ENCODE results near the gene GAA. TPM values are rescaled to one million over a fixed set of nuclear protein-coding genes. Genes with fewer than 3 reads are reported as not detected.

Gene GAA
- polyA plus RNA-seq, 1 experiment = 3.8 TPM

- Histone ChIP-seq H3K27ac (ENCODE audit: low read depth, low read length) (no peak overlapping the region), H3K4me3 (ENCODE audit: low read depth, low read length) (no peak overlapping the region), H3K9me3 (ENCODE audit: control insufficient read depth, insufficient read depth, low read length) (peaks cover 3% of the 10 kb centered on the region; the same call in 1 of the 2 replicates), H3K27me3 (ENCODE audit: control insufficient read depth, insufficient read depth, low read length) (peaks cover 3% of the 10 kb centered on the region)
- ChIA-PET CTCF (interaction anchor here (0.6 to 1.8 kb wide), 5 partner anchors 10 to 119 kb away, joined by 3 to 14 read pairs (median 4); partner anchors contain the start of gene GAA), POLR2A (interaction anchor here (1.7 kb wide), 1 partner anchor 23 kb away, joined by 5 read pairs; the partner anchor contains the start of gene GAA)
- TF ChIP-seq CTCF (IDR thresholded peaks at IDR 0.05; ENCODE audit: low read depth, low read length) = peak; percentile 61
- no peak for DNase-seq (ENCODE audit: low read depth, low spot score)
Observed at GRCh38 chr17:80124351-80124981, 23.1 kb downstream of the GAA start.

DNA sequence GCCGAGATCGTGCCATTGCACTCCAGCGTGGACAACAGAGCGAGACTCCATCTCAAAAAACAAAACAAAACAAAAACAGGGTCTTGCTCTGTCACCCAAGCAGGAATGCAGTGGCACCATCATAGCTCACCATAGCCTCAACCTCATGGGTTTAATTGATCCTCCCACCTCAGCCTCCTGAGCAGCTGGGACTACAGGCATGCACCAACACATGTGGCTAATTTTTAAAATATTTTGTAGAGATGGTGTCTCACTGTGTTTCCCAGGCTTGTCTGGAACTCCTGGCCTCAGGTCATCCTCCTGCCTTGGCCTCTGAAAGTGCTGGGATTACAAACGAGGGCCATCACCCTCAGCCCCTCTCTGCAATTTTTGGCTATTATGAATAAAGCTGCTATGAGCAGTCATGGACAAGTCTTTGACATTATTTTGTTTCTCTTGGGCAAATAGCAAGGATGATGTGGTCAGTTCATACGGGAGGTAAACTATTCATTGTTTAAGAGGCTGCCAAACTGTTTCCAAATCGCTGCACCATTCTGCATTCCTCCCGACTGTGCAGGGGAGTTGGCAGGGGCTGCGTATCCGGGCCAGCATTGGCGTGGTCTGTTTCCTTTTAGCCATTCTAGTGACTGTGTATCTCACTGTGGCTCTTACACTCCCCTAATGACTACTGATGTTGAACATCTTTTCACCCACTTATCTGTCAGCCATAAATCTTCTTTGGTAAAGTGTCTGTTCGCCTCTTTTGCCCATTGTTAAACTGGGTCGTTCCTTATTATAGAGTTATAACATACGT is 24.5 kb downstream of the GAA start:
- POLR2A ChIA-PET = no interaction called here

GRCh38 chr17:80126449-80126715 is 25.0 kb downstream of the GAA start:
- H3K9me3 ChIP-seq (ENCODE audit: control insufficient read depth, insufficient read depth, low read length) = peaks cover 3% of the 10 kb centered on the region; the same call in 1 of the 2 replicates
- H3K27me3 ChIP-seq (ENCODE audit: control insufficient read depth, insufficient read depth, low read length) = peaks cover 3% of the 10 kb centered on the region
- no peak overlapping the region for H3K27ac ChIP-seq (ENCODE audit: low read depth, low read length)
- no peak overlapping the region for H3K4me3 ChIP-seq (ENCODE audit: low read depth, low read length)
- ChIA-PET POLR2A (no interaction called here), CTCF (interaction anchor here (1.2 to 2.7 kb wide), 2 partner anchors 25 to 44 kb away, joined by 4 to 12 read pairs; partner anchors contain the start of gene GAA)
- no peak for DNase-seq (ENCODE audit: low read depth, low spot score)
- TF ChIP-seq CTCF (IDR thresholded peaks at IDR 0.05; ENCODE audit: low read depth, low read length) = no peak

More for the DNA sequence above, 24.5 kb downstream of the GAA start:
- Histone ChIP-seq H3K4me3 (ENCODE audit: low read depth, low read length) (no peak overlapping the region), H3K27me3 (ENCODE audit: control insufficient read depth, insufficient read depth, low read length) (peaks cover 3% of the 10 kb centered on the region), H3K9me3 (ENCODE audit: control insufficient read depth, insufficient read depth, low read length) (peaks cover 3% of the 10 kb centered on the region; the same call in 1 of the 2 replicates), H3K27ac (ENCODE audit: low read depth, low read length) (no peak overlapping the region)
- no peak for DNase-seq (ENCODE audit: low read depth, low spot score)
- no peak for TF ChIP-seq CTCF (IDR thresholded peaks at IDR 0.05; ENCODE audit: low read depth, low read length)
- CTCF ChIA-PET = interaction anchor here (0.5 to 1.3 kb wide), 2 partner anchors 44 to 157 kb away, joined by 3 to 8 read pairs; no protein-coding TSS in a partner anchor

DNA sequence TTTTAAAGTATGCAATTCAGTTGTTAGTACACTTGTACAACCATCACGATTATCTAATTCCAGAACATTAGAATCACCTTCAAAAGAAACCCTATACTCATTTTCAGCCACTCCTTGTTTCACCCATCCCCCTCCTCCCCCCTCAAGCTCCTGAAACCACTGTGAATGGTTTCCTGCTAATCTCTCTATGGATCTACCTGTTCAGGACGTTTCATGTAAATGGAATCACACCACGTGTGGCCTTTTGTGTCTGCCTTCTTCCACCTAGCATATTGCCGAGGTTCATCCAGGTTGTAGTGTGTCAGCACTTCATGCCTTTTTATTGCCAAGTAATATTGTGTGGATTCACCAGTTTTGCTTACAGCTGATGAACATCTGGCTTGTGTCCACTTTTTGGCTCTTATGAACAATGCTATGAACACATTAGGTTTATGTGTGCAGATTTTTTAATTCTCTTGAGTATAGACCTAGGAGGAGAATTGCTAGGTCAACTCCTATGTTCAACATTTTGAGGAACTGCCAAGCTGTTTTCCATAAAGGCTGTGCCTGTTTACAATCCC is 27.7 kb downstream of the GAA start:
- Histone ChIP-seq H3K4me3 (ENCODE audit: low read depth, low read length) (no peak overlapping the region), H3K27me3 (ENCODE audit: control insufficient read depth, insufficient read depth, low read length) (peaks cover 3% of the 10 kb centered on the region), H3K27ac (ENCODE audit: low read depth, low read length) (no peak overlapping the region), H3K9me3 (ENCODE audit: control insufficient read depth, insufficient read depth, low read length) (no peaks in the 10 kb centered on the region)
- DNase-seq (ENCODE audit: low read depth, low spot score) = no peak
- POLR2A ChIA-PET = no interaction called here
- no peak for TF ChIP-seq CTCF (IDR thresholded peaks at IDR 0.05; ENCODE audit: low read depth, low read length)
- CTCF ChIA-PET = interaction anchor here (1.0 to 2.7 kb wide), 2 partner anchors 27 to 46 kb away, joined by 3 to 12 read pairs; partner anchors contain the start of gene GAA

Measured in AG04450 (cell line).